ENCODE measurements around the gene CBL.
"Not testable (repeated sequence)": the region's sequence is repeated elsewhere in the genome, so short reads cannot be mapped to it uniquely, and the experiment has no call there.

CBL gene

GRCh38 chr11:119205574-119206510, at the start of gene CBL:
Gene CBL, plus strand, starts transcription at chr11:119206339. Its CDS starts 79 bp downstream, at chr11:119206418.
- DNase-seq (ENCODE audit: low read depth) = peak; percentile 80

GRCh38 chr11:119156496-119156895, 49.6 kb upstream of the CBL start:
- no peak for DNase-seq (ENCODE audit: low read depth)

DNA sequence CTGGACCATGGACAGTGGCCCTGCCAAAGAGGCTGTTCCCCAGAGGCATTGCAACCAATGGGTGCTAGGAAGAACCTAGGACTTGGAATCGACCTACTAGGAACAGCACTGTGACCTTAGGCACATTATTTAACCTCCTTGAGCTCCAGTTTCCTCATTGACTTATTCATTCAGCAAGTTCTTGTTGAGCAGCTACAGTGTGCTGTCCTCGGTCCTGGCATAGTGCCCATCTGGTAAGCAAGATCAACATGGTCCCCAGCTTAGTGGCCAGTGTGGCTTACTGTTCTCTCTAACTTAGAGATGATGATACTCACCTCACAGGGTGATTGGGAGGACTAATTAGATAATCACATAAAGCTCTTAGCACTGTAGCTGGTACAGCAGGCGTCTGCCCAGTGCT, 49.1 kb upstream of the CBL start:
- no peak for DNase-seq (ENCODE audit: low read depth)

DNA sequence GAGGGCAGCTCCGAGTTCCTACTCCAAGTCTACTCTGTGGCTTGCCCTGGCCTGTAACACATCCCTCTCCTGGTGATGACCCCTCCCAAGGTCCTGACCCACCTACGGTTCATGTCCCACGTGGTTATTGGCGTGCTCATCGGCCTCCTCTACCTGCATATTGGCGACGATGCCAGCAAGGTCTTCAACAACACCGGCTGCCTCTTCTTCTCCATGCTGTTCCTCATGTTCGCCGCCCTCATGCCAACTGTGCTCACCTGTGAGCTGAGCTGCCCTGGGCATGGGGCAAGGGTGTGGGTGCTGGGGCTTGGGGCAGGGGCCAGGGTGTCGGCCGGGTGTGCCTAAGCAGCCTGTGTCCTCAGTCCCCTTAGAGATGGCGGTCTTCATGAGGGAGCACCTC, 47.7 kb upstream of the CBL start:
- DNase-seq (ENCODE audit: low read depth) = no peak

DNA sequence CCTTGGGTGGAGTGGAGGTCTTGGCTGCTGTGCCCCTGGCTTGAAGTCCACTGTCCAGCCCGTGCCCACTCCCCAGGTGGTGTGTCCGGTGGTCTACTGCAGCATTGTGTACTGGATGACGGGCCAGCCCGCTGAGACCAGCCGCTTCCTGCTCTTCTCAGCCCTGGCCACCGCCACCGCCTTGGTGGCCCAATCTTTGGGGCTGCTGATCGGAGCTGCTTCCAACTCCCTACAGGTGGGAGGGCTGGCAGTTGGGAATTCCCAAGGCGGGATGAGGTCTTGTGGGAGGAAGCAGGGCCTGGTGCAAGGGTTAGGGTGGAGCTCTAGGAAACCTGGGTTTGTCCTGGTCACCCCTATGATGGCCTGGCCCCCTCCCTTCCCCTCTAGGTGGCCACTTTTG, 46.0 kb upstream of the CBL start:
- DNase-seq (ENCODE audit: low read depth) = no peak

DNA sequence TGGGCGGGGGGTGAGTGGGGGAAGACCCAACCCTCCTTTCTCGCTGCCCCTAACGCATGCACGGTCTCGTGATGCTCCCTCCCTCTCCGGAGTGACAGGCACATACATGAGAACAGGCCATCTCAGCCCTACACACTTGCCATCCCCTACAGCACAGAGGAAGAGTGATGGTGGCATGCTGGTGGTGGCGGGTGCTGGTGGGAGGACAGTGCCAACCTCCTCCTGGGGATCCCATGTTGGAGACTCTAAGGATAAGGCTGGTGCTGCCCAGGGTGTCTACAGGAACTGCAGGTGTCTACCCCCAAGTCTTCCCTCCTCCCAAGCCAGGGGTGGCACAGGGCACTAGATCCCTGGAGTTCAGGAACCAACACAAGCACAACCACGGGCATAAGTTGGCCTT, 44.3 kb upstream of the CBL start:
- no peak for DNase-seq (ENCODE audit: low read depth)

GRCh38 chr11:119166368-119167076, 39.6 kb upstream of the CBL start:
- no peak for DNase-seq (ENCODE audit: low read depth)

- DNase-seq (ENCODE audit: low read depth) = not testable (repeated sequence)
Measured at GRCh38 chr11:119167077-119167458, 39.1 kb upstream of the CBL start.

- no peak for DNase-seq (ENCODE audit: low read depth)
Measured at GRCh38 chr11:119167933-119168332, 38.2 kb upstream of the CBL start.

GRCh38 chr11:119168471-119169281, 37.5 kb upstream of the CBL start, which contains the start of gene NLRX1:
Gene NLRX1, plus strand, starts transcription at chr11:119168725. Its CDS starts 2,679 bp downstream, at chr11:119171404.
- DNase-seq (ENCODE audit: low read depth) = peak; percentile 75

GRCh38 chr11:119169282-119169719, 36.8 kb upstream of the CBL start:
- DNase-seq (ENCODE audit: low read depth) = no peak

- no peak for DNase-seq (ENCODE audit: low read depth)
Measured at GRCh38 chr11:119172513-119172912, 33.6 kb upstream of the CBL start.

- DNase-seq (ENCODE audit: low read depth) = no peak
Measured at GRCh38 chr11:119173453-119173852, 32.7 kb upstream of the CBL start.

- DNase-seq (ENCODE audit: low read depth) = no peak
Measured at GRCh38 chr11:119175493-119176077, 30.6 kb upstream of the CBL start.

GRCh38 chr11:119178166-119178680, 27.9 kb upstream of the CBL start:
- DNase-seq (ENCODE audit: low read depth) = no peak

DNA sequence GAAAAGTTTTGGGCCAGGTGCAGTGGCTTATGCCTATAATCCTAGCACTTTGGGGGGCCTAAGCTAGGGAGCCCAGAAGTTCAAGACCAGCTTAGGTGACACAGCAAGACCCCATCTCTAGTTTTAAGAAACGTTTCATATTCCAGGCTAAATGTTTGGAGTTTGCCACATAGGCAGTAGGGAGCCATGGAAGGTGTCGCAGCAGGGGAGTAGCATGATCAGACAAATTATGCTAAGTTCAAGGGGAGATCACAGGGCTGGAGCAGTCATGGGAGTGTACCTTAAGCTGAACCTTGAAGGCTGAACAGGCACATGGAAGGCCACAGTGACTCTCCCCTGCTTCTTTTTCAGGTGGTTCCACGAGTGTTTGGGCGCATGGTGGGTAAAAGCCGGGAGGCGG, 26.8 kb upstream of the CBL start:
- DNase-seq (ENCODE audit: low read depth) = no peak

GRCh38 chr11:119179983-119180382, 26.2 kb upstream of the CBL start:
- no peak for DNase-seq (ENCODE audit: low read depth)

DNA sequence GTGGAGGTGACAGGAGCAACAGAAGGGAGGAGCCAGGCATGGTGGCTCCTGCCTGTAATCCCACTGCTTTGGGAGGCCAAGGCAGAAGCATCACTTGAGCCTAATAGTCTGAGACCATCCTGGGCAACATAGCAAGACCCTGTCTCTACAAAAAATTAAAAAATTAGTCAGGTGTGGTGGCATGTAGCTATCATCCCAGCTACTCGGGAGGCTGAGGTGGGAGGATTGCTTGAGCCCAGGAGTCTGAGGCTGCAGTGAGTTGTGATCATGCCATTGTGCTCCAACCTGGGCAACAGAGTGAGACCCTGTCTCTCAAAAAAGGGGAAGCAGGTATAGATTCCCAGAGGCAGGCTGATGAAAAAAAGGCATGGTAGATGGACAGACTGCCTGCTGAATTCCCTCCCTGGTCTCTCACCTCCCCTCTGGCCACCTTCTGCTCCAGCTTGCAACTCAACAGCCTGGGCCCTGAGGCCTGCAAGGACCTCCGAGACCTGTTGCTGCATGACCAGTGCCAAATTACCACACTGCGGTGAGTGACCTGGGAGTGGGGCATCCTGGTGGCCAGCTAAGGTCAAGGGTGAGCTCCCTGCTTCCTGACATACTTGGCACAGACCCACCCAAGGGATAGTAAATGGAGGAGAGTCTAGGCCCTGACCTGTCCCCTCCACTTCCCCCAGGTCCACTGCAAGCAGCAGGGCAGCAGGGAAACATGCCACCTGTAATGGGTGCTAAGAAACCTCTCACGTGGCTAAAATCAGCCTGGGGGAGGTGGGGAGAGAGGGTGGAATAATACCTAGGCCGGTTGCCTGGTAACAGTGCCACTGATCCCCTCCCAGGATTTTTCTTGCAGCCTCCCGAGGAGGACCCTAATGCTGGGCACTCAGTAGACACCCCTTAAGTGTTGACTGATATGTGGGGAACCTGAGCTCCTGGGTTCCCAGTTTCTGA, 25.1 kb upstream of the CBL start:
- no peak for DNase-seq (ENCODE audit: low read depth)

DNA sequence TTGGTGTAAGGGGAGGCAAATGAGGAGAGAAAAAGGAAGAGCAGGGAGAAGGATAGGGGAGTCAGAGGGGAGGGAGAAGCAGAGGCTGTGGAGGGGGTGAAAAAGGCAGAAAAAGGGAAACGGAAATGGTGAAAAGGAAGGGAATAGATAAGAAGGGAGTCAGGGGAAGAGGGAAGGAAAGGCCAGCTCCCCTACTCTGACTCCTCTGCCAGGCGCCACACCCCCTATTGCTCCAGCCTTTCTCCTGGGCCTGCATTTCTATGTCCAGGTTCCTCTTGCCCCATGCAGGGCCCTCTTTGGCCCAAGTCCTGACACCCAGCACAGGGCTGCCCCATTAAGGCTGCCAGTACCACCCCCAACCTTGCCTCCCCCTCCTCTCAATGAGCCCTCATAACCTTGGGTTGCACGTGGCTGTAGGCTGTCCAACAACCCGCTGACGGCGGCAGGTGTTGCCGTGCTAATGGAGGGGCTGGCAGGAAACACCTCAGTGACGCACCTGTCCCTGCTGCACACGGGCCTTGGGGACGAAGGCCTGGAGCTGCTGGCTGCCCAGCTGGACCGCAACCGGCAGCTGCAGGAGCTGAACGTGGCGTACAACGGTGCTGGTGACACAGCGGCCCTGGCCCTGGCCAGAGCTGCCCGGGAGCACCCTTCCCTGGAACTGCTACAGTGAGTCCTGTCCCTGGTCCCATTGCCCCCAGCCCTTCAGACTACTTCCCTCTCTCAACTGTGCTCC, 24.3 kb upstream of the CBL start:
- no peak for DNase-seq (ENCODE audit: low read depth)

- not testable (repeated sequence) for DNase-seq (ENCODE audit: low read depth)
Measured at GRCh38 chr11:119184399-119184798, 21.7 kb upstream of the CBL start.

Measured in fibroblast of the conjunctiva (primary cell).